Right hindlimb (tissue), 1 donor: ENCODE results near the gene GOLGA5.
"Not testable (repeated sequence)": the region's sequence is repeated elsewhere in the genome, so short reads cannot be mapped to it uniquely, and the experiment has no call there.

Experiments
- DNase-seq: peaks from one replicate; pipeline ENCODE4 v3.0.0-alpha.2; 2018

The GOLGA5 gene

GRCh38 chr14:92780444-92781232 lies 13.5 kb upstream of the GOLGA5 start:
- no peak for DNase-seq

- no peak for DNase-seq
These were observed 12.8 kb upstream of the GOLGA5 start for GRCh38 chr14:92781350-92781749.

- DNase-seq = peak; percentile 36
These were observed 10.2 kb upstream of the GOLGA5 start for GRCh38 chr14:92783813-92784431.

- no peak for DNase-seq
These were observed 8.3 kb upstream of the GOLGA5 start for GRCh38 chr14:92785667-92786426.

GRCh38 chr14:92786427-92786756 lies 7.7 kb upstream of the GOLGA5 start:
- no peak for DNase-seq

- DNase-seq = no peak
These were observed 6.6 kb upstream of the GOLGA5 start for GRCh38 chr14:92787554-92787953.

GRCh38 chr14:92789457-92790089 lies 4.5 kb upstream of the GOLGA5 start:
- DNase-seq = no peak

GRCh38 chr14:92792885-92793284 lies 1.2 kb upstream of the GOLGA5 start:
- DNase-seq = no peak

- no peak for DNase-seq
These were observed 439 bp downstream of the GOLGA5 start for GRCh38 chr14:92794547-92794941.

- no peak for DNase-seq
These were observed 856 bp downstream of the GOLGA5 start for GRCh38 chr14:92794961-92795360.

- DNase-seq = no peak
These were observed 4.0 kb downstream of the GOLGA5 start for GRCh38 chr14:92797935-92798653.

GRCh38 chr14:92798811-92799210 lies 4.7 kb downstream of the GOLGA5 start:
- no peak for DNase-seq

GRCh38 chr14:92800012-92800411 lies 5.9 kb downstream of the GOLGA5 start:
- DNase-seq = no peak

GRCh38 chr14:92800525-92800924 lies 6.4 kb downstream of the GOLGA5 start:
- DNase-seq = no peak

GRCh38 chr14:92801917-92802316 lies 7.8 kb downstream of the GOLGA5 start:
- no peak for DNase-seq

- DNase-seq = no peak
These were observed 8.6 kb downstream of the GOLGA5 start for GRCh38 chr14:92802678-92803077.

GRCh38 chr14:92813201-92813600 lies 19.1 kb downstream of the GOLGA5 start:
- no peak for DNase-seq

- DNase-seq = no peak
These were observed 25.0 kb downstream of the GOLGA5 start for GRCh38 chr14:92819011-92819597.

GRCh38 chr14:92819680-92820535 lies 25.8 kb downstream of the GOLGA5 start:
- DNase-seq = not testable (repeated sequence)

GRCh38 chr14:92820536-92820840 lies 26.4 kb downstream of the GOLGA5 start:
- not testable (repeated sequence) for DNase-seq

- no peak for DNase-seq
These were observed 36.8 kb downstream of the GOLGA5 start for GRCh38 chr14:92830902-92831301.
